Hepatocyte (in vitro differentiated cells): ENCODE results near the gene TOMM7. TPM values are rescaled to one million over a fixed set of nuclear protein-coding genes. Genes with fewer than 3 reads are reported as not detected.

Experiments
- DNase-seq: peaks from one replicate; pipeline ENCODE4 v3.0.0-alpha.2; 2016; ENCODE audit warnings: low spot score
- H2AFZ ChIP-seq: fragments of 200-600 bp; sonication (generic); 2 replicates; pipeline ENCODE4 v1.6.0; 2016; ENCODE audit warnings: antibody characterized with exemption, mild to moderate bottlenecking
- H3K27ac ChIP-seq: fragments of 200-600 bp; sonication (generic); 2 replicates; pipeline ENCODE4 v1.5.1; 2016; ENCODE audit warnings: mild to moderate bottlenecking
- H3K27me3 ChIP-seq: fragments of 200-600 bp; sonication (generic); 2 replicates; pipeline ENCODE4 v1.6.1; 2016
- H3K36me3 ChIP-seq: fragments of 200-600 bp; sonication (generic); replicated peaks from 2 replicates; pipeline ENCODE4 v1.5.1; 2016; ENCODE audit warnings: low read depth; ENCODE audit not compliant: insufficient read depth
- H3K4me1 ChIP-seq: fragments of 200-600 bp; sonication (generic); 2 replicates; pipeline ENCODE4 v1.5.1; 2016; ENCODE audit warnings: mild to moderate bottlenecking, moderate library complexity; ENCODE audit not compliant: insufficient read depth
- H3K4me2 ChIP-seq: fragments of 200-600 bp; sonication (generic); 2 replicates; pipeline ENCODE4 v1.6.0; 2016
- H3K4me3 ChIP-seq: fragments of 200-600 bp; sonication (generic); 2 replicates; pipeline ENCODE4 v1.5.1; 2016; ENCODE audit warnings: mild to moderate bottlenecking
- H3K79me2 ChIP-seq: fragments of 200-600 bp; sonication (generic); 2 replicates; pipeline ENCODE4 v1.6.0; 2017; ENCODE audit warnings: mild to moderate bottlenecking
- H3K9me2 ChIP-seq: fragments of 200-600 bp; sonication (generic); replicated peaks from 2 replicates; pipeline ENCODE4 v1.6.0; 2017; ENCODE audit warnings: mild to moderate bottlenecking; ENCODE audit not compliant: insufficient read depth
- H3K9me3 ChIP-seq: fragments of 200-600 bp; sonication (generic); 2 replicates; pipeline ENCODE4 v1.5.1; 2016; ENCODE audit warnings: low read depth, mild to moderate bottlenecking
- H4K20me1 ChIP-seq: fragments of 200-600 bp; sonication (generic); 2 replicates; pipeline ENCODE4 v1.6.0; 2016; ENCODE audit warnings: mild to moderate bottlenecking; ENCODE audit not compliant: insufficient read depth, poor library complexity, severe bottlenecking
- CTCF ChIP-seq: fragments of 200-600 bp; sonication (generic); IDR thresholded peaks from 2 replicates; pipeline ENCODE4 v1.5.1; 2016; ENCODE audit warnings: antibody characterized with exemption, mild to moderate bottlenecking; ENCODE audit not compliant: poor library complexity
- EZH2 ChIP-seq: fragments of 200-600 bp; sonication (generic); IDR thresholded peaks from 2 replicates; pipeline ENCODE4 v1.6.1; 2016; ENCODE audit warnings: antibody characterized with exemption, mild to moderate bottlenecking, borderline replicate concordance
- EZH2phosphoT487 ChIP-seq: fragments of 200-600 bp; sonication (generic); IDR thresholded peaks from one replicate; pipeline ENCODE4 v1.6.1; 2018; ENCODE audit warnings: antibody characterized with exemption, mild to moderate bottlenecking, low read depth, moderate library complexity; ENCODE audit not compliant: unreplicated experiment, severe bottlenecking
- WGBS: methylation state at CpG from one replicate; pipeline ENCODE4 v1.1.6; 2016; ENCODE audit warnings: low lambda C conversion rate; ENCODE audit errors: missing lambda C conversion rate; 5-methylcytosine and 5-hydroxymethylcytosine counted together
- polyA plus RNA-seq: library from polyadenylated mRNA; unstranded; fragments of >200 nt; fragmentation: Nextera tagmentation; extraction: Ambion mirVana; gene quantifications from 2 replicates; pipeline ENCODE4 v1.2.1, GENCODE V29; 2016
- total RNA-seq: library from RNA; depleted of rRNA; stranded (reverse); fragments of >200 nt; gene quantifications from 2 replicates; pipeline ENCODE4 v1.2.3, GENCODE V29; 2014

The TOMM7 gene
- total and polyA plus RNA-seq, 2 experiments from 2014 or later, result 215 to 322 TPM

DNA sequence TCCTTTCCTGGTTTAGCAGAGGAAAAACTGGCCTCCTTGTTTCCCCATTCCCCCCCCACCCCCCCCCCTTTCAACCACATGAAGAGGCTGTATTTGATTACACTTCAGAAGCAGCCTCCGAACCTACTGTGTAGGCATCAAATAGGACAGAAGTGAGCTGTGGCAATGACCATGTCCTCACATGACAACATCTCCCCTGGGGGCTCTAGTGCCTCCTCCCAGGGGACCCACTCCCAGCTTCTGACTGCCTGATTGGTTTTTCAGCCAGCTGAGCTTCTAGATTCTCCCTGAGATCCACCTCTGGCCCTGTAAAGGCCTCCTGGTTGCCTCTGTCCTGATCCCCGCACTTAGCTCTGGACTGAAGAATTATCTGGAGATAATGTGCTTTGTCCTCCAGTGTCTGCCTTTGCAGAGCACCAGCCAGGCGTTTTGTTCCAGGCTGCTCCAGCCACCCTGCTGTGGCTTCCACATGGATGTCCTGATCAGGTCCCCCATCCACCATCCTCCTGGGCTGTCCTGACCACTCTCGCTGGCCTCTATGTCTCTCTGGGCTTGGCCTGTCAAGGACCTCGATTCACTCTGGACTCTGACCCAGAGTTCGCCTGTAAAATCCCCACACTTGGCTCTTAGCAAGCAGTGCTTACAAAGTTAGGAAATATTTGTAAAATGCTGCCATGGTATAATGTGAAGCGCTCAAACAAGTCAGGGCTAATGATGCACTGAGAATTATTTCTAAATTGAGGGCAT lies 42.4 kb upstream of the TOMM7 start:
- Histone ChIP-seq H3K27ac (no peak overlapping the region), H3K9me2 (no peaks in the 10 kb centered on the region), H2AFZ (no peak overlapping the region), H3K4me2 (no peak overlapping the region), H3K4me3 (no peak overlapping the region), H3K79me2 (no peaks in the 10 kb centered on the region), H3K27me3 (no peaks in the 10 kb centered on the region), H3K36me3 (no peaks in the 10 kb centered on the region), H3K9me3 (no peaks in the 10 kb centered on the region), H4K20me1 (no peaks in the 10 kb centered on the region), H3K4me1 (no peaks in the 10 kb centered on the region)
- no peak for TF ChIP-seq EZH2
- no peak for TF ChIP-seq CTCF
- no peak for TF ChIP-seq EZH2phosphoT487
- DNase-seq, result no peak
- 76% methylated on average over 6 of the region's 7 CpGs for WGBS

DNA sequence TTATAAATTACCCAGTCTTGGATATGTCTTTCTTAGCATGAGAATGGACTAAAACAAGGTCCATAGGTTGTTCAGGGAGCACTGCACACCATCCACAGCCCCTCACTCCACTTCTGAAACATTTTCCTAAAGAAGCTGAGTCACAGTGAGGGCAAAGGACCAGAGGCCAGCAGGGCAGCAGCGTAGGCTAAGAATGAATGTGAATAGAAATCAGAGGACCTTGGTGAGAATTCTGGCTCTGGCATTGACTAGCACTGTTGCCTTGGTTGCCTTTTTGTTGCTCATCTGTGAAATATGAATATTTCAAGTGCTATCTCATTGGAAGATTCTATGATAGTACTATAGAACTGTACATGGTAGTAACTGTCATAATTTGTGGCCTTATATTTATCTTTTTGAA lies 41.7 kb upstream of the TOMM7 start:
- H3K36me3 ChIP-seq, result no peaks in the 10 kb centered on the region
- no peak overlapping the region for H3K4me2 ChIP-seq
- no peak for TF ChIP-seq EZH2
- TF ChIP-seq CTCF, result no peak
- no peak for TF ChIP-seq EZH2phosphoT487
- no peaks in the 10 kb centered on the region for H3K9me3 ChIP-seq
- no peaks in the 10 kb centered on the region for H4K20me1 ChIP-seq
- no peak overlapping the region for H2AFZ ChIP-seq
- WGBS, result 89% methylated on average over 1 of the region's 1 CpG
- no peaks in the 10 kb centered on the region for H3K9me2 ChIP-seq
- no peak overlapping the region for H3K27ac ChIP-seq
- no peaks in the 10 kb centered on the region for H3K79me2 ChIP-seq
- no peak overlapping the region for H3K4me3 ChIP-seq
- no peaks in the 10 kb centered on the region for H3K27me3 ChIP-seq
- no peak for DNase-seq
- no peaks in the 10 kb centered on the region for H3K4me1 ChIP-seq

DNA sequence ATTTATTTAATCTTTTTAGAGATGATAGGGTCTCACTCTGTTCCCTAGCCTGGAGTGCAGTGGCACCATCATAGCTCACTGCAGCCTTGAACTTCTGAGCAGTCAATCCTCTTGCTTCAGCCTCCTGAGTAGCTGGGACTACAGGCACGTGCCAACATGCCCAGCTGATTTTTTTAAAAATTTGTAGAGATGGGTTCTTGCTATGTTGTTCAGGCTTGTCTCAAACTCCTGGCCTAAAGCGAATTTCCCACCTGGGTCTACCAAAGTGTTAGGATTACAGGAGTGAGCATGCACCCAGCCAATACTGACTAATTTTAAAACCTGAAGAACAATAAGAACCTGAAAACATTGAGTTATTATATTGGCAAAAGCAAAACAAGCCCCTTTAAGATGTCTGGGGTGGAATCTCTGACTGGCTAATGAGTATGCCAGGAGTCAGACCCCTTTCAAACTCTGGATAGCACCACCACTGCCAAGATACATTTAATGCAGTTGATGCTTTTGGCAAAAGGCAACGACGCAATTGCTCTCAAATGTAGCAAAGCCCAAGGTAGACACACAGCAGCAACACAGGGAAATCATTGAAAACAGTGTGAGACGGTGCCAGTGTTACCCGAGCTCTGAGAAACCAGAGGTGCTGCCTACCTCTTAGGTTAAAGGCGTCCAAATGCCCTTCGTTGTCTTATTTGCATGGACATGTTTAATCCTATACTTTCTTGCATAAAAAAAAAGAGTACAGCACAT lies 40.7 kb upstream of the TOMM7 start:
- WGBS, result 91% methylated on average over 8 of the region's 8 CpGs
- no peaks in the 10 kb centered on the region for H3K4me1 ChIP-seq
- H3K4me3 ChIP-seq, result no peak overlapping the region
- no peaks in the 10 kb centered on the region for H3K27me3 ChIP-seq
- H3K27ac ChIP-seq, result no peak overlapping the region
- H2AFZ ChIP-seq, result no peak overlapping the region
- no peak for DNase-seq
- H3K4me2 ChIP-seq, result no peak overlapping the region
- no peaks in the 10 kb centered on the region for H3K36me3 ChIP-seq
- H3K79me2 ChIP-seq, result no peaks in the 10 kb centered on the region
- no peaks in the 10 kb centered on the region for H3K9me3 ChIP-seq
- no peaks in the 10 kb centered on the region for H3K9me2 ChIP-seq
- TF ChIP-seq EZH2 (no peak), EZH2phosphoT487 (no peak), CTCF (no peak)
- H4K20me1 ChIP-seq, result no peaks in the 10 kb centered on the region
